ENCODE results near the gene BGN. TPM values are rescaled to one million over a fixed set of nuclear protein-coding genes. Genes with fewer than 3 reads are reported as not detected.

BGN gene
- total RNA-seq, 1 donor from 2014 or later: 0.56 TPM

DNA sequence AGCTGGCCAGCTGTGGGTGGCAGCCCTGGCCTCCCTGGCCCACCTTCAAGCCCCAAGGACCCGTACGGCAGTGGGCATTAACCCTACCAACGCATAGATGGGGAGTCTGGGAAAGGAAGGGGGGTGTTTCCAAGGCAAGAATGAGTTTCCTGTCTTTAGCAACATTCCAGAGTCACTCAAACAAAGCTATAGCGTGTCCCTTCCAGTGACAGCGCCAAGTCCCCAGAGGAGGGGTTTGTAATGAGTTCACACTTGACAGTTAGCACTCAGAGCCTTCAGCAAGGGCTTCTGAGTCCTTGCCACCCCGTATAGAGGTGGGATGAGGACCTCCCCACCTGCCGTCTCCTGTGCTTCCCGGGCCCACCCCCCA, 1.8 kb downstream of the BGN start:
- DNase-seq: no peak
- Mint-ChIP-seq H3K4me1 (ENCODE audit: low read depth, unreplicated experiment) (no peaks in the 10 kb centered on the region), H3K27ac (ENCODE audit: unreplicated experiment) (no peak overlapping the region), H3K9me3 (ENCODE audit: unreplicated experiment) (no peaks in the 10 kb centered on the region), H3K4me3 (ENCODE audit: unreplicated experiment) (no peak overlapping the region), H3K36me3 (ENCODE audit: unreplicated experiment) (no peaks in the 10 kb centered on the region), H3K27me3 (ENCODE audit: unreplicated experiment) (peaks cover 6% of the 10 kb centered on the region)
- TF ChIP-seq, protein P1, sequence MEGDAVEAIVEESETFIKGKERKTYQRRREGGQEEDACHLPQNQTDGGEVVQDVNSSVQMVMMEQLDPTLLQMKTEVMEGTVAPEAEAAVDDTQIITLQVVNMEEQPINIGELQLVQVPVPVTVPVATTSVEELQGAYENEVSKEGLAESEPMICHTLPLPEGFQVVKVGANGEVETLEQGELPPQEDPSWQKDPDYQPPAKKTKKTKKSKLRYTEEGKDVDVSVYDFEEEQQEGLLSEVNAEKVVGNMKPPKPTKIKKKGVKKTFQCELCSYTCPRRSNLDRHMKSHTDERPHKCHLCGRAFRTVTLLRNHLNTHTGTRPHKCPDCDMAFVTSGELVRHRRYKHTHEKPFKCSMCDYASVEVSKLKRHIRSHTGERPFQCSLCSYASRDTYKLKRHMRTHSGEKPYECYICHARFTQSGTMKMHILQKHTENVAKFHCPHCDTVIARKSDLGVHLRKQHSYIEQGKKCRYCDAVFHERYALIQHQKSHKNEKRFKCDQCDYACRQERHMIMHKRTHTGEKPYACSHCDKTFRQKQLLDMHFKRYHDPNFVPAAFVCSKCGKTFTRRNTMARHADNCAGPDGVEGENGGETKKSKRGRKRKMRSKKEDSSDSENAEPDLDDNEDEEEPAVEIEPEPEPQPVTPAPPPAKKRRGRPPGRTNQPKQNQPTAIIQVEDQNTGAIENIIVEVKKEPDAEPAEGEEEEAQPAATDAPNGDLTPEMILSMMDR (IDR thresholded peaks at IDR 0.05; ENCODE audit: partially characterized antibody, unreplicated experiment): no peak

DNA sequence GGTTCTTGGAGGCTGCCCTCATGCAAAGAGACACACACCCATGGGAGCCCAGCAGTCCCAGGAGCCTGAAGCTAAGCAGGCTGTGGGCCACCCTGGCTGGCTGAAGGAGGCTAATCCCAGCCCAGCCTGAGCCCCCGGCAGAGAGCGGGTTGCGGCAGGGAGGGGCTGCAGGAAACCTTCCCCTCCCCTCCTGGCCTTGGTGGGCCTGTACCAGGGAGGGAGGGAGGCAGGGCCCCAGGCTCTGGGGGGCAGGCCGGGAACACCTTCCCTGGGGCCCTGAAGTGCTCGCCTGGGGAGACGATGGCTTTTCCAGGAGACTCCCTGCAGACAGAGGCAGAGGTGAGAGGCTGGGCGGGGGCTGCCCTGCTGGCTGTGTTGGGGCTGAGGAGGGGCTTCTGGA, 3.7 kb downstream of the BGN start:
- TF ChIP-seq, protein P1 (IDR thresholded peaks at IDR 0.05; ENCODE audit: partially characterized antibody, unreplicated experiment): no peak
- Mint-ChIP-seq H3K27me3 (ENCODE audit: unreplicated experiment) (peaks cover 6% of the 10 kb centered on the region), H3K36me3 (ENCODE audit: unreplicated experiment) (no peaks in the 10 kb centered on the region), H3K9me3 (ENCODE audit: unreplicated experiment) (no peaks in the 10 kb centered on the region), H3K4me3 (ENCODE audit: unreplicated experiment) (no peak overlapping the region), H3K4me1 (ENCODE audit: low read depth, unreplicated experiment) (no peaks in the 10 kb centered on the region), H3K27ac (ENCODE audit: unreplicated experiment) (no peak overlapping the region)
- DNase-seq: no peak

DNA sequence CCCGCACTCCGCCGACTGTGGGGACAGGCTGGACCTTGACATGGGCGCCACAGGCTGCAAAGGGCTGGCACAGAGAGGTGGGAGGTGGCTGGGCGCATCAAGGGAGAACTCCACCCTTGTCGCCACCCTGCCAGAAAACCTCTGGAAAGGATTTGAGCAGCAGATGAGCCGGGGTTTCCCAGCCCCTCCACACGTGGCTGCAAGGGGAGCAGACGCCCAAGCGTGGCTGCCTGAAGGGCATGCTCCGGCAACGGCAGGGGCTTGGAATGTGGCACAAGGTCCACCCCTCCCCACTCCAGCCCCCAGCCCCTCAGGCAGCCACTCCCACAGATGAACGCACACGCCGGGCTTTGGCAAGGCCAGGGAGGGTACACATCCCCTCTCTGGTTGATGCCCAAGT, 4.6 kb downstream of the BGN start:
- no peaks in the 10 kb centered on the region for H3K4me1 Mint-ChIP-seq (ENCODE audit: low read depth, unreplicated experiment)
- no peak overlapping the region for H3K4me3 Mint-ChIP-seq (ENCODE audit: unreplicated experiment)
- no peak overlapping the region for H3K27ac Mint-ChIP-seq (ENCODE audit: unreplicated experiment)
- no peak for DNase-seq
- no peaks in the 10 kb centered on the region for H3K9me3 Mint-ChIP-seq (ENCODE audit: unreplicated experiment)
- TF ChIP-seq, protein P1 (IDR thresholded peaks at IDR 0.05; ENCODE audit: partially characterized antibody, unreplicated experiment): no peak
- no peaks in the 10 kb centered on the region for H3K36me3 Mint-ChIP-seq (ENCODE audit: unreplicated experiment)
- H3K27me3 Mint-ChIP-seq (ENCODE audit: unreplicated experiment): peaks cover 5% of the 10 kb centered on the region

DNA sequence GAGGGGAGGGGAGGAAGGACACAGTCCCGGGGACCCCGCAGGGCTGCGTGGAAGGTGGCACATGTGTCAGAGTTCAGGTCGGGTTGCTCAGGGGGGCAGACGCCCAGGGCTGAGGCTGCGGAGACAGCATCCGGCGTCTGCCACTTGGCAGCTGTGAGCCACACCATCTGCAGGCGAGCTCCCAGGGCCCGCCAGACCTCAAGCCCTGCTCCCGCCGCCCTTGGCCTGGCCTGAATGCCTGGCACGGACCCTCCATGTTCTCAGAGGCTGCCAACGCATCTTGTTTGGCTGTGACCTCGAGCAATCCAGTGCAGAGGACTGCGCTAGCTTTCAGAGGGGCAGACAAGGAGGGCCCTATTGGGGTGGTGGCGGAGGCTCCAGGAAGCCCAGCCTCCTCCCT, 5.1 kb downstream of the BGN start:
- no peak overlapping the region for H3K4me3 Mint-ChIP-seq (ENCODE audit: unreplicated experiment)
- no peaks in the 10 kb centered on the region for H3K9me3 Mint-ChIP-seq (ENCODE audit: unreplicated experiment)
- H3K4me1 Mint-ChIP-seq (ENCODE audit: low read depth, unreplicated experiment): no peaks in the 10 kb centered on the region
- TF ChIP-seq, protein P1 (IDR thresholded peaks at IDR 0.05; ENCODE audit: partially characterized antibody, unreplicated experiment): no peak
- H3K27ac Mint-ChIP-seq (ENCODE audit: unreplicated experiment): no peak overlapping the region
- peaks cover 5% of the 10 kb centered on the region for H3K27me3 Mint-ChIP-seq (ENCODE audit: unreplicated experiment)
- no peaks in the 10 kb centered on the region for H3K36me3 Mint-ChIP-seq (ENCODE audit: unreplicated experiment)
- no peak for DNase-seq

DNA sequence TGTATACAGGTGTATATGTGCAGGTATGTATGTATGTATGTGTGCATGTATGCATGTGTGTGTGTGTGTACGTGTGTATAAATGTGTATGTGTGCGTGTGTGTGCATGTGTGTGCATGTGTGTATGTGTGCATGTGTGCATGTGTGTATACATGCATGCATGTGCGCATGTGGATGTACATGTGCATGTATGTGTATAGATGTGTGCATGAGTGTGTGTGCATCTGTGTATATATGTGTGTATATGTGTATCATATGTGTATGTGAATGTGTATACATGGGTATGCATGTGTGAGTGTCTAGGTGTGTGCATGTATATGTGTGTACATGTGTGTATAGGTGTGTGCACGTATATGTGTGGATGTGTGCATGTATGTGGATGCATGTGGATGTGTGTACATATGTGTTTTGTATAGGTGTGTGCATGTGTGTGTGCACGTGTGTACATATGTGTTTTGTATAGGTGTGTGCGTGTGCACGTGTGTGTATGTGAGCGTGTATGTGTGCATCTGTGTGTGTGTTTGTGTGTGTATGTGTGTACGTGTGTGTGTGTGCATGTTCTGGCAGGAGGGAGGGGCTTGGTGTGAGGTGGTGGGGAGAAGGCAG, 6.0 kb downstream of the BGN start:
- DNase-seq: no peak
- no peak overlapping the region for H3K27ac Mint-ChIP-seq (ENCODE audit: unreplicated experiment)

More for the DNA sequence above, 6.0 kb downstream of the BGN start:
- peaks cover 5% of the 10 kb centered on the region for H3K27me3 Mint-ChIP-seq (ENCODE audit: unreplicated experiment)
- no peak overlapping the region for H3K4me3 Mint-ChIP-seq (ENCODE audit: unreplicated experiment)
- TF ChIP-seq, protein P1 (IDR thresholded peaks at IDR 0.05; ENCODE audit: partially characterized antibody, unreplicated experiment): no peak
- H3K9me3 Mint-ChIP-seq (ENCODE audit: unreplicated experiment): no peaks in the 10 kb centered on the region
- H3K36me3 Mint-ChIP-seq (ENCODE audit: unreplicated experiment): no peaks in the 10 kb centered on the region
- no peaks in the 10 kb centered on the region for H3K4me1 Mint-ChIP-seq (ENCODE audit: low read depth, unreplicated experiment)

Data from glutamatergic neuron (in vitro differentiated cells).